NCI-H128 (cell line): ENCODE measurements around the gene GOLGB1.

Experiments used
- DNase-seq: peaks from one replicate; lab custom pipeline; 2025; ENCODE audit not compliant: unreplicated experiment; lab: John Stamatoyannopoulos, UW

The GOLGB1 gene

GRCh38 chr3:121740896-121741295, 8.6 kb downstream of the GOLGB1 start:
- no peak for DNase-seq

- no peak for DNase-seq
Measured at GRCh38 chr3:121739902-121740301, 9.6 kb downstream of the GOLGB1 start.

GRCh38 chr3:121737644-121738043, 11.9 kb downstream of the GOLGB1 start:
- no peak for DNase-seq

GRCh38 chr3:121736112-121736511, 13.4 kb downstream of the GOLGB1 start:
- no peak for DNase-seq

- no peak for DNase-seq
Measured at GRCh38 chr3:121735047-121735696, 14.4 kb downstream of the GOLGB1 start.

- no peak for DNase-seq
Measured at GRCh38 chr3:121730940-121731687, 18.4 kb downstream of the GOLGB1 start.

- DNase-seq = no peak
Measured at GRCh38 chr3:121724130-121724529, 25.4 kb downstream of the GOLGB1 start.

- DNase-seq = no peak
Measured at GRCh38 chr3:121723485-121723884, 26.1 kb downstream of the GOLGB1 start.

GRCh38 chr3:121722411-121722810, 27.1 kb downstream of the GOLGB1 start:
- no peak for DNase-seq

GRCh38 chr3:121720163-121720562, 29.4 kb downstream of the GOLGB1 start:
- DNase-seq = no peak

GRCh38 chr3:121719423-121719822, 30.1 kb downstream of the GOLGB1 start:
- DNase-seq = no peak

GRCh38 chr3:121718205-121718846, 31.2 kb downstream of the GOLGB1 start:
- no peak for DNase-seq

- no peak for DNase-seq
Measured at GRCh38 chr3:121710347-121710746, 39.2 kb downstream of the GOLGB1 start.

- DNase-seq = no peak
Measured at GRCh38 chr3:121707531-121708273, 41.8 kb downstream of the GOLGB1 start.

- DNase-seq = no peak
Measured at GRCh38 chr3:121705541-121705940, 44.0 kb downstream of the GOLGB1 start.

- DNase-seq = no peak
Measured at GRCh38 chr3:121703973-121704372, 45.6 kb downstream of the GOLGB1 start.

GRCh38 chr3:121698901-121699300, 50.6 kb downstream of the GOLGB1 start:
- DNase-seq = no peak

- no peak for DNase-seq
Measured at GRCh38 chr3:121698476-121698875, 51.1 kb downstream of the GOLGB1 start.

- no peak for DNase-seq
Measured at GRCh38 chr3:121696186-121696585, 53.4 kb downstream of the GOLGB1 start.

GRCh38 chr3:121692010-121692699, 57.4 kb downstream of the GOLGB1 start:
- no peak for DNase-seq
